Measurements from ENCODE around the gene KLHL29. TPM values are rescaled to one million over a fixed set of nuclear protein-coding genes. Genes with fewer than 3 reads are reported as not detected.

KLHL29 gene
- total RNA-seq, 4 donors from 2014 or later: 2.2 to 3.3 (median 2.7) TPM

DNA sequence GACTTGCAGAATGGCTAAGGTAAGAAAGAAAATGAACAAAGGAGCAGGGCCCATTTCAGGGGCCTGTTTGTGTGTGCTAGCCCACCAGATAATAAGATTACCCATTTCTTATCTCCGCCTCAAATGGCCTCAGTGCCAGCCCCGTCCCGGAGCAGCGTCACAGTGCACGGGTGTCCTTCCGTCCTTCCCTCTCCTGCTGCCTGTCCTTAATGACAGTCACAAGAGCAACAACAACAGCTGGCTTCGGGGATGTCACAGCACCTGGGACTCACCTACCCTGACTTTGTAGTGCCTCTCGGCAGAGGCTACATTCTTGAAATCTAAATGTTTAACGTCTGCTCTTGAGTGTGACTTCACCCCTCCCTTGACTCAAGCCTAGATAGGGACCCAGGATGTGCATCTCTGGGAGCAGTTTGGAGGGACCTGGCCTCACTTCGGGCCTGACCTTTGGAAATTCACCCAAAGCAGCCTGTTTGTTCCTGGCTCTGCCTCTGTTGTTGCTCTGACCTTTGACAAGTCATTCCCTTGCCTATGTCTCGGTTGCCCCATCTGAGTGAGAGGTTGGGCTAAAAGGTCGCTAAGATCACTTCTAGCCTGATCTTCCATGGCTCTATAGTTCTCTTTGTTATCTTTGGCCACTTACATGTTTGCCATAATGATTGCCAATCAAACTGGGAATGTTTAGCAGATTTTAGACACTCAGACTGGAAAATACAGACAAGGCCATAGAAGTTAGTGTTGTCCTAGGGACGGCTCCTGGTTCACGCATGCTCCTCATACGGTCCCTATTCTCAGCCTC is 122.5 kb downstream of the KLHL29 start:
- H3K27ac ChIP-seq: no peak overlapping the region
- TF ChIP-seq, protein P1, sequence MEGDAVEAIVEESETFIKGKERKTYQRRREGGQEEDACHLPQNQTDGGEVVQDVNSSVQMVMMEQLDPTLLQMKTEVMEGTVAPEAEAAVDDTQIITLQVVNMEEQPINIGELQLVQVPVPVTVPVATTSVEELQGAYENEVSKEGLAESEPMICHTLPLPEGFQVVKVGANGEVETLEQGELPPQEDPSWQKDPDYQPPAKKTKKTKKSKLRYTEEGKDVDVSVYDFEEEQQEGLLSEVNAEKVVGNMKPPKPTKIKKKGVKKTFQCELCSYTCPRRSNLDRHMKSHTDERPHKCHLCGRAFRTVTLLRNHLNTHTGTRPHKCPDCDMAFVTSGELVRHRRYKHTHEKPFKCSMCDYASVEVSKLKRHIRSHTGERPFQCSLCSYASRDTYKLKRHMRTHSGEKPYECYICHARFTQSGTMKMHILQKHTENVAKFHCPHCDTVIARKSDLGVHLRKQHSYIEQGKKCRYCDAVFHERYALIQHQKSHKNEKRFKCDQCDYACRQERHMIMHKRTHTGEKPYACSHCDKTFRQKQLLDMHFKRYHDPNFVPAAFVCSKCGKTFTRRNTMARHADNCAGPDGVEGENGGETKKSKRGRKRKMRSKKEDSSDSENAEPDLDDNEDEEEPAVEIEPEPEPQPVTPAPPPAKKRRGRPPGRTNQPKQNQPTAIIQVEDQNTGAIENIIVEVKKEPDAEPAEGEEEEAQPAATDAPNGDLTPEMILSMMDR (IDR thresholded peaks at IDR 0.05): no peak
- no peak for TF ChIP-seq POLR2A (IDR thresholded peaks at IDR 0.05)
- H3K36me3 ChIP-seq: no peaks in the 10 kb centered on the region
- 88 to 90% methylated on average over 15 of the region's 15 CpGs for WGBS, 2 donors
- no peaks in the 10 kb centered on the region for H3K4me1 ChIP-seq
- H3K9me3 ChIP-seq: no peaks in the 10 kb centered on the region
- H3K27me3 ChIP-seq: no peaks in the 10 kb centered on the region
- intact Hi-C loops (cut with DNase I): no loop called here
- DNase-seq: no peak
- H3K4me3 ChIP-seq (replicated peaks in 1 of 3): no peak overlapping the region

DNA sequence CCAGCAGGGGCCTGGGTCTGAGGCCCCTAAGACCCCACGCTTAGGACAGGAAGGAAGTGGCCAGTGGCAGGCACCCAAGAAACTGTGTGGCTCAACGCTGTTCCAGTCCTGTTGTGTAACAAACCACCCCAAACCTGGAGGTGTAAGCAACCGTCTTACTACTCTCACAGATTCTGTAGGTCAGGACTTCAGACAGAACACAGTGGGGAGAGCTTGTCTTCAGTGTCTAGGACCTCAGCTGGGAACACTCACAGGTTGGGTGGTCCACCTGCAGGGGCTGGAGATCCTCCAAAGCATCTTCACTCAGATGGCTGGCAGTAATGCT is 123.0 kb downstream of the KLHL29 start:
- DNase-seq: no peak
- WGBS, 2 donors: 55 to 85% methylated on average over 3 of the region's 3 CpGs
- intact Hi-C loops (cut with DNase I): no loop called here
- H3K9me3 ChIP-seq: no peaks in the 10 kb centered on the region
- H3K27ac ChIP-seq: no peak overlapping the region
- TF ChIP-seq, protein P1 (IDR thresholded peaks at IDR 0.05): no peak
- no peak for TF ChIP-seq POLR2A (IDR thresholded peaks at IDR 0.05)
- no peak overlapping the region for H3K4me3 ChIP-seq (replicated peaks in 1 of 3)
- no peaks in the 10 kb centered on the region for H3K4me1 ChIP-seq
- no peaks in the 10 kb centered on the region for H3K27me3 ChIP-seq
- no peaks in the 10 kb centered on the region for H3K36me3 ChIP-seq

DNA sequence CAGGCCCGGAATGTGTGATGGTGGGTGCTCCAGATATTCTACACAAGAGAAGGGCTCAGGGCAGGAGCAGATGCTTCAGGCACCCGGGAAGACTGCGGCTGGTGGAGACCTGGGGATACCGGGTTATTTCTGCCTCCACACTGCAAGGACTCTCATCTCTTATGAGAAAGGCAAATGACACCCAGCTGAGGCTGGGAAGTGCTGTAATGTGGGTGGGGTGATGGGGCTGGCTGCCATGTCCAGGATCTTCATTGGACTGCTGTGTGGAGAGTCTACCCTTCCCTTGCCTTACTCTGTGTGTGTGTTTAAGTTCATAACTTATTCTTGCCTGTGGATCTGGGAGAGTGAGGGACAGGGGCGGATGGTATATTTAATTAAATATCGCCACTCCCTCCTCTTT is 124.1 kb downstream of the KLHL29 start:
- no peak overlapping the region for H3K27ac ChIP-seq
- no peak for DNase-seq
- no peaks in the 10 kb centered on the region for H3K36me3 ChIP-seq
- H3K27me3 ChIP-seq: no peaks in the 10 kb centered on the region
- H3K9me3 ChIP-seq: no peaks in the 10 kb centered on the region
- H3K4me3 ChIP-seq (replicated peaks in 1 of 3): no peak overlapping the region
- intact Hi-C loops (cut with DNase I): no loop called here
- TF ChIP-seq, protein P1 (IDR thresholded peaks at IDR 0.05): no peak
- TF ChIP-seq POLR2A (IDR thresholded peaks at IDR 0.05): no peak
- no peaks in the 10 kb centered on the region for H3K4me1 ChIP-seq
- WGBS, 2 donors: 88 to 89% methylated on average over 6 of the region's 6 CpGs

DNA sequence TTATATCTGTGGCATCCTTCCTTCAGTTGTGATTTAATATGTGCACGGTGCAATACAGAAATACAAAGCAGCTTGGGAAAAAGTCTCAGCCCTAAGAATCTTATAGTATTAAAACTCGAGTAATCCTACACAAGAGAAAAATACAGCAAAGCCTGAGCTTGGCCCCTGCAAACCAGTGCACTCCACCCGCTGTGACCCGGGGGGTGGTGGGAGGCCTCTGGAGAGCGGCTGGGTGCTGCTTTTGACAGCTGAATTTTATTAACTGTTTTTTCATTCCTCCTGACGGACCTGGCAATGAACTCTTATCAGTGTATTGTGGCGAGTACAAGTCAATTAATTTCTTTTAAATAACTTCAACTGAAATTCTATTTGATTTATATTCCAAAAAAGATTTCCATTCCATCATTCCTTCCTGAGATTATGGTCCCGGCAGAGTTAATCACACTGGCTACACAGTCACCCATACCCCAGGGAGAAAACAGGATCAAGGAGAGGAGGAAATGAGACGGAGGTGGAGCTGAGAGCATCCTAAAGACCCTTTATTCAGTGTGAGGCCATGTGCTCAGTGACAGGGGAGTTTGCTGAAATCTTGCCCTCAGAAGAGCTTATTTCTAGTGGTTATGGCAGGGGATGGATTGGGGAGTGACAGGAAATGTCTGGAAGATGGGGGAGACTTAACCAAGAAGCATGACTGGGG is 124.8 kb downstream of the KLHL29 start:
- Histone ChIP-seq H3K27ac (no peak overlapping the region), H3K4me1 (no peaks in the 10 kb centered on the region), H3K27me3 (no peaks in the 10 kb centered on the region), H3K36me3 (no peaks in the 10 kb centered on the region), H3K9me3 (no peaks in the 10 kb centered on the region), H3K4me3 (replicated peaks in 1 of 3) (no peak overlapping the region)
- DNase-seq: no peak
- 80 to 81% methylated on average over 9 of the region's 9 CpGs for WGBS, 2 donors
- intact Hi-C loops (cut with DNase I): no loop called here
- TF ChIP-seq POLR2A (IDR thresholded peaks at IDR 0.05): no peak
- TF ChIP-seq, protein P1 (IDR thresholded peaks at IDR 0.05): no peak

DNA sequence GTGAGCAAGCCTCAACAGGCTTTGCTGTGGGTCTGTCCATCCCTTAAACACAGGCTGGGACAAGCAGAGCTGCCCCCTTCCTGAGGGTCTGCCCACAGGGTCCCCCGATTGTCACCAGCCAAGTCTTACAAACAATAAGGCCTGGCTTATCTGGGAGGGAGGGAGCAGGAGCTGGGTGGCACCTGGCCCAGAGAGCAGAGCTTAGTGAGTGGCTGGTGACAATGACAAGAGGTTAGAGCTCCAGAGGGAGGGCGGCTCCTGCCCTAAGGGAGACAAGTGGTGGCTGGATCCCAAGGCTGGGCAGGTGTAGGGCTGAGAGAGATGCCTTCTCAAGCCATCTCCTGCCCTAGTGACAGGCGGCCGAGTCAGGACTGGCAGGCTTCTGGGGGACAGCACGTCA is 125.5 kb downstream of the KLHL29 start:
- H3K36me3 ChIP-seq: no peaks in the 10 kb centered on the region
- 88 to 98% methylated on average over 5 of the region's 5 CpGs for WGBS, 2 donors
- no peaks in the 10 kb centered on the region for H3K9me3 ChIP-seq
- H3K27ac ChIP-seq: no peak overlapping the region
- intact Hi-C loops (cut with DNase I): no loop called here
- DNase-seq: no peak
- TF ChIP-seq POLR2A (IDR thresholded peaks at IDR 0.05): no peak
- TF ChIP-seq, protein P1 (IDR thresholded peaks at IDR 0.05): no peak
- no peak overlapping the region for H3K4me3 ChIP-seq (replicated peaks in 1 of 3)
- no peaks in the 10 kb centered on the region for H3K4me1 ChIP-seq
- H3K27me3 ChIP-seq: no peaks in the 10 kb centered on the region

All from thyroid gland (tissue), 4 donors.